Medulla oblongata (tissue), 1 donor: ENCODE measurements around the gene LAMC2.
"Not testable (repeated sequence)": the region's sequence is repeated elsewhere in the genome, so short reads cannot be mapped to it uniquely, and the experiment has no call there.

Source experiments
- DNase-seq: peaks from one replicate; pipeline ENCODE4 v3.0.0-alpha.2; 2015; ENCODE audit errors: extremely low spot score

LAMC2 gene

GRCh38 chr1:183185941-183186490 lies at the start of gene LAMC2:
LAMC2 (plus strand) TSS chr1:183186264; CDS start chr1:183186353, 89 bp downstream.
- DNase-seq: no peak

- DNase-seq: no peak
Observed at GRCh38 chr1:183137782-183138181, 48.3 kb upstream of the LAMC2 start.

GRCh38 chr1:183138301-183138700 lies 47.8 kb upstream of the LAMC2 start:
- no peak for DNase-seq

- no peak for DNase-seq
Observed at GRCh38 chr1:183139281-183139942, 46.7 kb upstream of the LAMC2 start.

GRCh38 chr1:183140633-183141032 lies 45.4 kb upstream of the LAMC2 start:
- no peak for DNase-seq

GRCh38 chr1:183142171-183142570 lies 43.9 kb upstream of the LAMC2 start:
- DNase-seq: no peak

GRCh38 chr1:183143576-183144315 lies 42.3 kb upstream of the LAMC2 start:
- no peak for DNase-seq

- no peak for DNase-seq
Observed at GRCh38 chr1:183144752-183145151, 41.3 kb upstream of the LAMC2 start.

- DNase-seq: no peak
Observed at GRCh38 chr1:183147735-183148134, 38.3 kb upstream of the LAMC2 start.

- DNase-seq: no peak
Observed at GRCh38 chr1:183148599-183148998, 37.5 kb upstream of the LAMC2 start.

GRCh38 chr1:183149273-183149672 lies 36.8 kb upstream of the LAMC2 start:
- DNase-seq: no peak

GRCh38 chr1:183150032-183150431 lies 36.0 kb upstream of the LAMC2 start:
- DNase-seq: not testable (repeated sequence)

- no peak for DNase-seq
Observed at GRCh38 chr1:183150445-183150844, 35.6 kb upstream of the LAMC2 start.

- DNase-seq: no peak
Observed at GRCh38 chr1:183152180-183152579, 33.9 kb upstream of the LAMC2 start.

- no peak for DNase-seq
Observed at GRCh38 chr1:183155939-183156338, 30.1 kb upstream of the LAMC2 start.

- DNase-seq: no peak
Observed at GRCh38 chr1:183159960-183160359, 26.1 kb upstream of the LAMC2 start.

- no peak for DNase-seq
Observed at GRCh38 chr1:183161391-183161790, 24.7 kb upstream of the LAMC2 start.

GRCh38 chr1:183163316-183163715 lies 22.7 kb upstream of the LAMC2 start:
- DNase-seq: no peak

- DNase-seq: no peak
Observed at GRCh38 chr1:183164340-183164739, 21.7 kb upstream of the LAMC2 start.

GRCh38 chr1:183164963-183165362 lies 21.1 kb upstream of the LAMC2 start:
- no peak for DNase-seq

GRCh38 chr1:183165456-183165855 lies 20.6 kb upstream of the LAMC2 start:
- DNase-seq: no peak

- DNase-seq: no peak
Observed at GRCh38 chr1:183166454-183166853, 19.6 kb upstream of the LAMC2 start.

GRCh38 chr1:183167676-183168075 lies 18.4 kb upstream of the LAMC2 start:
- DNase-seq: no peak
